ENCODE results near the gene SMYD3.

- TF ChIP-seq EZH2 (IDR thresholded peaks at IDR 0.05; ENCODE audit: insufficient read depth, low read length) (no peak), CTCF (IDR thresholded peaks at IDR 0.05; ENCODE audit: insufficient read depth, low read depth, low read length) (no peak)
Measured at GRCh38 chr1:245938046-245938435, 569.0 kb downstream of the SMYD3 start.

Measured in astrocyte (in vitro differentiated cells and primary cell).